Thyroid gland (tissue), 4 donors: Measurements from ENCODE around the gene TCHP. TPM values are rescaled to one million over a fixed set of nuclear protein-coding genes. Genes with fewer than 3 reads are reported as not detected.
"Not testable (repeated sequence)": the region's sequence is repeated elsewhere in the genome, so short reads cannot be mapped to it uniquely, and the experiment has no call there.

Experiments used
- DNase-seq, 2 donors: peaks; one replicate each; pipeline ENCODE4 v3.0.0-alpha.2; 2019
- H3K27ac ChIP-seq, 3 donors: fragments of 200-600 bp; sonication (generic); 1 replicate in 2 of 3; 2 replicates in 1 of 3; pipeline ENCODE4 v1.5.1; 2016 to 2019; ENCODE audit warnings: mild to moderate bottlenecking in 1 of 3, moderate library complexity in 1 of 3
- H3K27me3 ChIP-seq: fragments of 200-600 bp; sonication (generic); one replicate; pipeline ENCODE4 v1.5.1; 2019
- H3K36me3 ChIP-seq, 2 donors: fragments of 200-600 bp; sonication (generic); one replicate each; pipeline ENCODE4 v1.5.1; 2016 to 2019
- H3K4me1 ChIP-seq, 2 donors: fragments of 200-600 bp; sonication (generic); one replicate each; pipeline ENCODE4 v1.5.1; 2017 to 2019
- H3K4me3 ChIP-seq, 3 donors: fragments of 200-600 bp; sonication (generic); replicated peaks in 1 of 3; 1 replicate in 2 of 3; 2 replicates in 1 of 3; pipeline ENCODE4 v1.5.1; 2016; ENCODE audit warnings: mild to moderate bottlenecking in 1 of 3
- H3K9me3 ChIP-seq: fragments of 200-600 bp; sonication (generic); one replicate; pipeline ENCODE4 v1.5.1; 2017
- POLR2A ChIP-seq, 2 donors: fragments of 450-650 bp; IDR thresholded peaks; one replicate each; pipeline ENCODE4 v1.6.1; 2017; ENCODE audit warnings: antibody characterized with exemption in 2 of 2, mild to moderate bottlenecking in 2 of 2, moderate library complexity in 1 of 2
- WGBS, 2 donors: methylation state at CpG; one replicate each; pipeline ENCODE4 v1.1.5; 2017; 5-methylcytosine and 5-hydroxymethylcytosine counted together
- intact Hi-C: fragments of 100-400 bp; cut with DNase I; formaldehyde crosslinking; loops from one replicate; pipeline ENCODE4 v1.15.1; 2023
- total RNA-seq, 4 donors: library from RNA; depleted of rRNA; stranded (reverse); fragments of >200 nt; gene quantifications; one replicate each; pipeline ENCODE4 v1.2.3, GENCODE V29; 2016
- TF ChIP-seq, protein P1 (sequence below), 6 experiments: fragments of 200-600 bp in 3 of 6; fragments of 450-650 bp in 3 of 6; sonication (generic) in 3 of 6; IDR thresholded peaks; one replicate each; pipeline ENCODE4 v1.5.1; 2016 to 2019; ENCODE audit warnings: antibody characterized with exemption in 6 of 6, mild to moderate bottlenecking in 2 of 6, inconsistent platforms in 1 of 6, moderate library complexity in 1 of 6

Gene TCHP
- total RNA-seq, 4 donors from 2014 or later: 16.4 to 25.8 (median 24.3) TPM

DNA sequence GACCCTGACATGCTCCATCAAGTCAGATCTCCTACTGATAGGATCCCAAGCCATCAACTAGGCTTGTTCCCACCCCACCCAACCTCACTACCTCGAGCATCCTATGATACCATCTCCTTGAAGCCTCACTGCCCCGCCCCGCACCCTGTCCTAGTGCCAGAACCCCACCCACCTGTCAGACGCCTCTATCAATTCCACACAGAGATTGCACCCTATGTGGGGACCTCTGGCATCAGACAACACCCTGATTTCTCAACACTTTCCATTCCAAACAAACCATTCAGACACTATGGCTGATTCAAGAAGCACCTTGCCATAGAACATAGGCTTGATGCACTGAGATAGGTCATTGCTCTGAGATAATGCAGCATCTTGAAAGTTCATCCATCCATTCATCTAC lies 16.6 kb upstream of the TCHP start:
- no peak for DNase-seq
- TF ChIP-seq, protein P1, sequence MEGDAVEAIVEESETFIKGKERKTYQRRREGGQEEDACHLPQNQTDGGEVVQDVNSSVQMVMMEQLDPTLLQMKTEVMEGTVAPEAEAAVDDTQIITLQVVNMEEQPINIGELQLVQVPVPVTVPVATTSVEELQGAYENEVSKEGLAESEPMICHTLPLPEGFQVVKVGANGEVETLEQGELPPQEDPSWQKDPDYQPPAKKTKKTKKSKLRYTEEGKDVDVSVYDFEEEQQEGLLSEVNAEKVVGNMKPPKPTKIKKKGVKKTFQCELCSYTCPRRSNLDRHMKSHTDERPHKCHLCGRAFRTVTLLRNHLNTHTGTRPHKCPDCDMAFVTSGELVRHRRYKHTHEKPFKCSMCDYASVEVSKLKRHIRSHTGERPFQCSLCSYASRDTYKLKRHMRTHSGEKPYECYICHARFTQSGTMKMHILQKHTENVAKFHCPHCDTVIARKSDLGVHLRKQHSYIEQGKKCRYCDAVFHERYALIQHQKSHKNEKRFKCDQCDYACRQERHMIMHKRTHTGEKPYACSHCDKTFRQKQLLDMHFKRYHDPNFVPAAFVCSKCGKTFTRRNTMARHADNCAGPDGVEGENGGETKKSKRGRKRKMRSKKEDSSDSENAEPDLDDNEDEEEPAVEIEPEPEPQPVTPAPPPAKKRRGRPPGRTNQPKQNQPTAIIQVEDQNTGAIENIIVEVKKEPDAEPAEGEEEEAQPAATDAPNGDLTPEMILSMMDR (IDR thresholded peaks at IDR 0.05): no peak
- no peak for TF ChIP-seq POLR2A (IDR thresholded peaks at IDR 0.05)
- Histone ChIP-seq H3K4me3 (no peak overlapping the region), H3K36me3 (no peaks in the 10 kb centered on the region), H3K27ac (no peak overlapping the region), H3K4me1 (peaks cover 9 to 12% of the 10 kb centered on the region in 2 donors), H3K27me3 (no peaks in the 10 kb centered on the region), H3K9me3 (no peaks in the 10 kb centered on the region)
- intact Hi-C loops: loop anchor here (5.0 kb wide), 1 partner anchor 76 kb away; no protein-coding TSS in a partner anchor
- 70 to 81% methylated on average over 4 of the region's 4 CpGs for WGBS, 2 donors

DNA sequence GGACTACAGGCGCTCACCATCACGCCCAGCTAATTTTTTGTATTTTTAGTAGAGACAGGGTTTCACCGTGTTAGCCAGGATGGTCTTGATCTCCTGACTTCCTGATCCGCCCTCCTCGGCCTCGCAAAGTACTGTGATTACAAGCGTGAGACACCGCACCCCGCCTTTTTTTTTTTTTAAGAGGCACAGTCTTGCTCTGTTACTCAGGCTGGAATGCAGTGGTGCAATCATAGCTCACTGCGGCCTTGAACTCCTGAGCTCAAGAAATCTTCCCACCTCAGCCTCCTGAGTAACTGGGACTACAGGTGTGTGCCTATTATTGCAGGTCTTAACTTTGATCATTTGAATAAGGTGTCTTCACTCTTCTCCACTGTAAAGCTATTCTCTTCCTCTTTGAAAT lies 14.5 kb upstream of the TCHP start:
- Histone ChIP-seq H3K36me3 (no peaks in the 10 kb centered on the region), H3K27ac (no peak overlapping the region), H3K9me3 (no peaks in the 10 kb centered on the region), H3K4me3 (no peak overlapping the region), H3K4me1 (peaks cover 0 to 3% of the 10 kb centered on the region in 2 donors), H3K27me3 (no peaks in the 10 kb centered on the region)
- DNase-seq: no peak
- WGBS, 2 donors: 69 to 70% methylated on average over 10 of the region's 10 CpGs
- intact Hi-C loops: no loop called here
- TF ChIP-seq, protein P1 (IDR thresholded peaks at IDR 0.05): no peak
- no peak for TF ChIP-seq POLR2A (IDR thresholded peaks at IDR 0.05)

DNA sequence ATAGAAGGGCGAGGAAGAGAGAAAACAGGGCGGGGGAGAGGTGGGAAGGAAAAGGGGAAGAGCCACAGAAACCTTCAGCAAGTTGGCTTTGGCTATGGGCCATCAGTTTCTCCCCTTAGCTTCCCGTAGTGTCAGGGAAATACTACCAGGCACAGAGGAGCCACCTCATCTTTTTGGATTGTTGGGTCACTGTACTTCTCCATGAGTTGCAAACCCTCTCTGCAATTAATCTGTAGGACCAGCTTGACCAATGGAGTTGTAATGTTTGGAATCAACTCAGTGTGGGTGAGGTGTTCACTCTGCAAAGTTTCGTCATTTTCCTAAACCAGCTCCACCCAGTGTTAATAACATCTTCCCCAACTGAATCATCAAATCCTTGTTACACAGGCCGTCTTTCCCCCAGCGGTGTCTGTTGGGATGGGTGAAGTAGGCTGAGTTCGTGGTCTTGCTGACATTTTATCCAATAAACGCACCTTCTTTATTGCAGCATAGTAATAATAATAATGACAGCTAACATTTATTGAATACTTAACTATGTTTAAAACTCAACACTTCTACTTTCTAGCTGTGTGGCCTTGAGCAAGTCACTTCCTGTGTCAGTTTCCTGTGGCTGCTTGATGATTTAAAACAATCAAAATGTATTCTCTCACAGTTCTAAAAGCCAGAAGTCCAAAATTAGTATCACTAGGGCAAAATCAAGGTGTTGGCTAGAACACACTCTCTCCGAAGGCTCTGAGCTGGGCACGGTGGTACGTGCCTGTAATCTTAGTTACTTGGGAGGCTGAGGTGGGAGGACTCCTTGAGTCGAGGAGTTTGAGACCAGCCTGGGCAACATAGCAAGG lies 11.7 kb upstream of the TCHP start:
- Histone ChIP-seq H3K9me3 (no peaks in the 10 kb centered on the region), H3K4me1 (no peaks in the 10 kb centered on the region), H3K27me3 (no peaks in the 10 kb centered on the region), H3K27ac (peak overlapping the region in 1 of 3 donors; percentile 21), H3K4me3 (no peak overlapping the region), H3K36me3 (no peaks in the 10 kb centered on the region)
- no peak for DNase-seq
- TF ChIP-seq, protein P1 (IDR thresholded peaks at IDR 0.05): no peak
- 68 to 76% methylated on average over 12 of the region's 12 CpGs for WGBS, 2 donors
- intact Hi-C loops: no loop called here

DNA sequence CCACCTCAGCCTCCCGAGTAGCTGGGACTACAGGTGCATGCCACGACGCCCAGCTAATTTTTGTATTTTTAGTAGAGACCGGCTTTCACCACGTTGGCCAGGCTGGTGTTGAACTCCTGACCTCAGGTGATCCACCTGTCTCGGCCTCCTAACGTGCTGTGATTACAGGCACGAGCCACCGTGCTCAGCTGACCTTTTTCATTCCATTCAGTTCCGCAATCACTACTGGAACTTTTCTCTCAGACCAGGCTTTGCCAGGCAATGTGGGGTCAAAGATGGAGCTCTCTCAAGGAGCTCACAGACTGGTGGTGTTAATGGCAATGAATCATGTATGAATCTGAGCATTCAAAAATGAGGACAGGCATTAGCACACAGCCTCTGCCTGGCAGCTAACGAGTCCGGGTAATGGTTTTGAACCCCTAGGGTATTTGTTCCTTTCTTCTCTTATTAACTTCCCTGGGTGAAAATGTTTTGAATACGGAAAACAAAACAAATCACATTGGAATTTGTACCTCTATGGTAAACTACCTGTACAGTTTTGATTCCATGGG lies 9.4 kb upstream of the TCHP start:
- Histone ChIP-seq H3K4me1 (no peaks in the 10 kb centered on the region), H3K9me3 (no peaks in the 10 kb centered on the region), H3K27me3 (no peaks in the 10 kb centered on the region), H3K27ac (no peak overlapping the region), H3K36me3 (no peaks in the 10 kb centered on the region), H3K4me3 (no peak overlapping the region)
- TF ChIP-seq POLR2A (IDR thresholded peaks at IDR 0.05): no peak
- TF ChIP-seq, protein P1 (IDR thresholded peaks at IDR 0.05): no peak
- 73 to 78% methylated on average over 13 of the region's 13 CpGs for WGBS, 2 donors
- intact Hi-C loops: no loop called here
- no peak for DNase-seq

DNA sequence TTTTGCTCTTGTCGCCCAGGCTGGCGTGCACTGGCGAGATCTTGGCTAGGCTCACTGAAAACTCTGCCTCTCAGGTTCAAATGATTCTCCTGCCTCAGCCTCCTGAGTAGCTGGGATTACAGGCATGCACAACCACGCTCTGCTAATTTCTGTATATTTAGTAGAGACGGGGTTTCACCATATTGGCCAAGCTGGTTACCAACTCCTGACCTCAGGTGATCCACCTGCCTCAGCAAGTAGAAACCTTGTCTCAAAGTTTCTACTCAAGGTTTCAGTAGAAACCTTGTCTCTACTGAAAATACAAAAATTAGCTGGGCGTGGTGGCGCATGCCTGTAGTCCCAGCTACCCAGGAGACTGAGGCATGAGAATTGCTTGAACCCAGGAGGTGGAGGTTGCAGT lies 8.3 kb upstream of the TCHP start:
- H3K27ac ChIP-seq, H3K4me3 ChIP-seq, H3K4me1 ChIP-seq, H3K27me3 ChIP-seq, H3K36me3 ChIP-seq, intact Hi-C loops, DNase-seq, H3K9me3 ChIP-seq: not testable (repeated sequence)
- WGBS, 2 donors: 75 to 79% methylated on average over 7 of the region's 7 CpGs
